Measurements from ENCODE around the gene NELFCD. TPM values are rescaled to one million over a fixed set of nuclear protein-coding genes. Genes with fewer than 3 reads are reported as not detected.

The NELFCD gene
- total and polyA plus RNA-seq, 10 of the 15 experiments (the other 5 are each of a cell fraction or from before 2014, with no cell fraction given): 8.9 to 109 (median 82.9) TPM

DNA sequence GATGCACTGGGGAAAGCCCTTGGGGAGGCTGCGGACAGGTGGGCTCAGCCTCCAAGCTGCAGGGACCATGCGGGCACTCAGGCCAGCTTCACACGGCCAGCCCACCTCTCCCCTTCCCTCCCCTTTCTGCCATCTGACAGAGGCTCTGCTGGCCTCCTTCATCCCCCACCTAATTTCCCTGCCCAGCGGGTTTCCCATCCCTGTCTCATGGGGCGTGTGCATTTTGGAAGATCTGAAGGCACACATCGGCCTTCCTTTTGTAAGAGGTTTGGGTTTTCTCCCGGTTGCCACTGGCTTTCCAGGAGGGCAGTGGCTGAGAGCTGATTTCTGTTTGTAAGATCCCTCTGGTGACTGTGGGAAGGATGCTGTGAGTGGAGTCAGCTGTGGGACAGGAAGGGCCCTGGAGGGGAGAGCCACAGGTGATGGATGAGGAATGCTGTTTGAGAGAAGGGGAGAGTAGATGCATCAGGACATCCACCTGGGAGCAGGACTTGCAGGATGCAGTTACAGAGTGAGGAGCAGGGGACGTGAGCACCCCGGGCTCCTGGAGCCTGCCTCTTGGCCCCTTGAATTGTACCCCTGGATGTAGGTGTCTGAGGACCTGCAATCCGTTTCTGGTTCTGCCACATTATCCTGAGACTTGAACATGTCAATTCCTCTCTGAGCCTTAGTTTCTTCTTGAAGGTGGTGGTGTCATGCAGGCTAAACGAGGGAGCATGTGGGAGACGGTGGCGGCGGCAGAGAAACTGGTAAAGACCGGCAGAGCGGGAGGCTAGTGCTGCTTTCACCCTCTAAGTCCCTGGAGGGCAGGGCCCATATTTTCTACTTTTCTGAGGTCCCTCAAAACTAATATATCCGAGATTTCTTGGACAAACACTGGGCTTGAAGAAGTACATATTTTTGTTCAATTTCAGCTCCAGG lies 32.2 kb downstream of the NELFCD start (continued):
- TF ChIP-seq POLR2A (IDR thresholded peaks at IDR 0.05; ENCODE audit: low read depth, low read length) (no peak), EZH2 (IDR thresholded peaks at IDR 0.05; ENCODE audit: borderline replicate concordance, control insufficient read depth, low read depth, low read length) (no peak), FOXM1 (IDR thresholded peaks at IDR 0.05; ENCODE audit: low read depth, low read length) (no peak), BMI1 (IDR thresholded peaks at IDR 0.05; ENCODE audit: borderline replicate concordance) (no peak), WRNIP1 (IDR thresholded peaks at IDR 0.05; ENCODE audit: borderline replicate concordance, low read depth, low read length) (no peak), SRF (IDR thresholded peaks at IDR 0.05; ENCODE audit: low read depth in 2 of 2, low read length in 2 of 2) (no peak), POU2F2 (IDR thresholded peaks at IDR 0.05; ENCODE audit: borderline replicate concordance, low read depth, low read length) (no peak), SIX5 (IDR thresholded peaks at IDR 0.05; ENCODE audit: low read depth, low read length, severe bottlenecking) (no peak)

DNA sequence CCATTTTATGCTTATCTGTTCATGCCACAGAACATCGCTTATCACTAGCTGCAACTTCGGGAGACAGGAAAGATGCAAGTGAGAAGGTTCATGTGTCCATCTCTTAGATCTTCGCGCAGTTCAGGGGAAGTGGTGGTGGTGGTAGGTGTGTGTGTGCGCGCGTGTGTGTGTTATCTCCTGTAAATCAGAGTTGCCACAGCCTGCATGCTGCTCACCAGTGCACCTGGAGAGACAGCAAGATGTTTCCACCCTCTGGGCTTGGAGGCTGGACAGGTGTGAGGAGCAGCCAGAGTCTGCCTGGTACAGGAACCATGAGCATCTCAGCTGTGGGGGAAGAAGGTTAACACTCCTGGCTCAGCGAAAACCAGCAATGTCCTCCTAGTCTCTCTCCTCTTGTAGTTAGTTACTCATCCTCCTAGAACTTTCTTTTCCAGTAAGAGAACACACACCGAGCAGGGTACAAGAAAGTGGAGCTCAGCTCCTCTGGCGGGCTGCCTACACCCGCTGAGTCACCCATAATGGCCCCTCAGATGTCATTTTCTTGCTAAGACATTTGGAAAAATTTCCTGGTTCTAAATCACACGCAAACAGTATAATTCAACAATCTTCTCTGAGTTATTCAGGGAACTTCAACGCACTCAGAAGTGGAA lies 33.0 kb downstream of the NELFCD start:
- H3K79me2 ChIP-seq (ENCODE audit: control insufficient read depth, insufficient read depth, low read length): no peaks in the 10 kb centered on the region
- H3K27ac ChIP-seq (ENCODE audit: control insufficient read depth, insufficient read depth): no peak overlapping the region
- ChIA-PET SMC1A (ENCODE audit: uncharacterized antibody, unreplicated experiment) (no interaction called here), RAD21 (ENCODE audit: unreplicated experiment) (no interaction called here), POLR2A (no interaction called here), CTCF (no interaction called here)
- peaks cover 12% of the 10 kb centered on the region for H3K4me1 ChIP-seq (ENCODE audit: control insufficient read depth, insufficient read depth, low read length)
- DNase-seq (ENCODE audit: low read depth, low spot score): no peak
- H4K20me1 ChIP-seq (ENCODE audit: control insufficient read depth, insufficient read depth): no peaks in the 10 kb centered on the region
- H3K4me3 ChIP-seq: no peak overlapping the region
- no peak overlapping the region for H2AFZ ChIP-seq (ENCODE audit: control insufficient read depth, low read depth, low read length)
- 69% methylated on average over 13 of the region's 13 CpGs for WGBS (ENCODE audit: insufficient coverage, insufficient replicate concordance, low lambda C conversion rate, missing lambda C conversion rate)
- no peak for ATAC-seq
- intact Hi-C loops (cut with micrococcal nuclease; ENCODE audit: unreplicated experiment) (no loop called here), in situ Hi-C loops (cut with MboI) (no loop called here)
- no peaks in the 10 kb centered on the region for H3K27me3 ChIP-seq (replicated peaks in 1 of 2; ENCODE audit: control insufficient read depth in 2 of 2, insufficient read depth in 2 of 2, low read length in 1 of 2)
- no TSS peak for BruUV-seq (replicated peaks)
- no peak for FAIRE-seq
- H3K9ac ChIP-seq (ENCODE audit: control insufficient read depth, insufficient read depth, low read length): no peak overlapping the region
- H3K36me3 ChIP-seq (ENCODE audit: control insufficient read depth in 2 of 2, insufficient read depth in 2 of 2, low read length in 1 of 2): peaks cover 0 to 1% of the 10 kb centered on the region in 2 experiments; a peak in 1 of 4 replicates
- TF ChIP-seq CHD4 (IDR thresholded peaks at IDR 0.05) (no peak), TAF1 (IDR thresholded peaks at IDR 0.05; ENCODE audit: borderline replicate concordance, low read depth, low read length) (no peak), MEF2A (IDR thresholded peaks at IDR 0.05; ENCODE audit: insufficient read depth, low read depth, low read length) (no peak), RAD21 (IDR thresholded peaks at IDR 0.05; ENCODE audit: insufficient read depth, low read depth, low read length) (no peak), PML (IDR thresholded peaks at IDR 0.05; ENCODE audit: low read length) (no peak), STAT3 (IDR thresholded peaks at IDR 0.05; ENCODE audit: low read depth, low read length) (no peak), MYC (IDR thresholded peaks at IDR 0.05; ENCODE audit: insufficient read depth, insufficient read length, insufficient replicate concordance, low read length, severe bottlenecking) (no peak), CHD1 (IDR thresholded peaks at IDR 0.05; ENCODE audit: low read depth, low read length) (no peak)
- TF ChIP-seq, protein P1, sequence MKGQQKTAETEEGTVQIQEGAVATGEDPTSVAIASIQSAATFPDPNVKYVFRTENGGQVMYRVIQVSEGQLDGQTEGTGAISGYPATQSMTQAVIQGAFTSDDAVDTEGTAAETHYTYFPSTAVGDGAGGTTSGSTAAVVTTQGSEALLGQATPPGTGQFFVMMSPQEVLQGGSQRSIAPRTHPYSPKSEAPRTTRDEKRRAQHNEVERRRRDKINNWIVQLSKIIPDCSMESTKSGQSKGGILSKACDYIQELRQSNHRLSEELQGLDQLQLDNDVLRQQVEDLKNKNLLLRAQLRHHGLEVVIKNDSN (IDR thresholded peaks at IDR 0.05; ENCODE audit: borderline replicate concordance, extremely low read length, insufficient read depth, low read depth, low read length): no peak
- H3K4me2 ChIP-seq (ENCODE audit: control insufficient read depth, insufficient read depth): no peak overlapping the region
- no peaks in the 10 kb centered on the region for H3K9me3 ChIP-seq (replicated peaks; ENCODE audit: control insufficient read depth, insufficient read depth, low read length)
